ENCODE measurements around the gene SERPINA10.
"Not testable (repeated sequence)": the region's sequence is repeated elsewhere in the genome, so short reads cannot be mapped to it uniquely, and the experiment has no call there.

SERPINA10 gene

DNA sequence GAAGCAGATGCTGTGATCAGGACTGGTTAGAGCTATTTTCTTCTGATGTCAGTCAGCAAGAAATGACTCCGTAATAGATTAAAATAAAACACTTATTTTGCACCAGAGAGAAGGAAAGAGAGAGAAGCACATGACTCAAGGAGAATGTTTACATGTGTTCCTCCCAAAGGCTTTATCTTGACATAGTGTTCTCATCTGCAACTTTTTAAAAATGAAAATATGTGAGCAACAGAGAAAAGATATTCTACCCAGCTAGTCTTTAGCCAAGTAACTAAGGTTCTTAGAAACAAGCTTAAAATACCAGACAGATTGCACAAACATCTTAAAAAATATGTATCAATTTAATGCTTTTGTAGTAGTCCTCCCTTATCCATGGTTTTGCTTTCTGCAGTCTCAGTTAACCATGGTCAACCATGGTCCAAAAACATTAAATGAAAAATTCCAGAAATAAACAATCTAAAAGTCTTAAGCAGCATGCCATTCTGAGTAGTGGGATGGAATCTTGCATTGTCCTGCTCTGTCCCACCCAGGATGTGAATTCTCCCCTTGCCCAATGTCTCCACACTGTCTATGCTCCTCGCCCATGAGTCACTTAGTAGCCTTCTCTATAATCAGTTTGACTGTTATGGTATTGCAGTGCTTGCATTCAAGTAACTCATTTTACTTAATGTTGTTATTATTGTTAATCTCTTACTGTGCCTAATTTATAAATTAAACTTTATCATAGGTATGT is 9.9 kb downstream of the SERPINA10 start:
- no peak for DNase-seq (ENCODE audit: low read depth)

DNA sequence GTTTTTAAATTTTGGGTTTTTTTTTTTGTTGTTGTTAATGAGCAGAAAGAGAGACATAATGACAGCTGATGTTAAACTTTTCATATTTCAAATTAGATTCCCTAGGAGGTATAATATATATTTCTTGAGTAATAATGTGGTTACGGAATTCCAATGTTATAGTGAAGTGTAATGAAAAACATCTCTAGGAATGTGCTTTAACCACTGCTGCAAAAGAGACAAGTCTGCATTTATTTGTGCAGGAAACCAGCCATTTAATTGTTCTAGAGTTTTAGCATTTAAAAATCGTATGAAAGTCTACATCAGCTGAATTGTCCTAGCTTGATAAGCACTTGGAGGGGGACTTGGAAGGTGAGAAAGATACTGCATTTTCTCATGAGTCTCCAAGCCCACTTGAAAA is 14.3 kb downstream of the SERPINA10 start:
- DNase-seq (ENCODE audit: low read depth), result no peak

DNA sequence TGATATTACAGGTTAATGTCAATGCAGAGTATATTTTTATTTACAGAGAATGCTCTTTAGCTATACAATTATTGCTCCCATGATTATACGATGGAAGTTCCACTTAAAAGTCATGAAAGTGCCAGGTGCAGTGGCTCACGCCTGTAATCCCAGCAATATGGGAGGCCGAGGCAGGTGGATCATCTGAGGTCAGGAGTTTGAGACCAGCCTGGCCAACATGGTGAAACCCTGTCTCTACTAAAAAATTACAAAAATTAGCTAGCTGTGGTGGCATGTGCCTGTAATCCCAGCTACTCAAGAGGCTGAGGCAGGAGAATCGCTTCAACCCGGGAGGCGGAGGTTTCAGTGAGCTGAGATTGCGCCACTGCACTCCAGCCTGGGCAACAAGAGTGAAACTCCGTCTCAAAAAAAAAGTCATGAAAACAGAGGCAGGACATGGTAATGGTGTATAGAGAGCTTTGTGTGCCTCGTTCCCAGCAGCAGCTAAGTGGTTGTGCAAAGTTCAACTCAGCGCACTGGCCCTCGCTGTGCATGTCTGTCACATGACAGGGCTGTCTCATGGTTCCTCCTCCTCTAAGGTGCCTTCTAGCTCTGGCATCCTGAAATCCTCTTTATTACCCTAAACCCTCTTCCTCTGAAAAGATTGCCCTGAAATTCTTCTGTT is 16.0 kb downstream of the SERPINA10 start:
- not testable (repeated sequence) for DNase-seq (ENCODE audit: low read depth)

DNA sequence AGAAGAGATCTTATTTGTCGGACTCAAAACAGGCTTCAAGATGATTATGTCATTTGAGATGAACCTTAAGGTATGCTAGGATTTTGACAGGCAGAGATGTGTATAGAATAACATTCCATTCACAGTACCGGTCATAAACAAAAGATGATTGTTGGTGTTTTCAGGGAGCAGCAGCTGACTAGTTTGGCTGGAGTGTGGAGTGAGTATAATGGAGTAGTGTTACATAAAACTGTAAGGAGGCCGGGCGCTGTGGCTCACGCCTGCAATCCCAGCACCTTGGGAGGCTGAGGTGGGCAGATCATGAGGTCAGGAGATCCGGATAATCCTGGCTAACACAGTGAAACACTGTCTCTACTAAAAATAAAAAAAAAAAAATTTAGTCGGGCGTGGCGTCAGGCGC is 23.9 kb downstream of the SERPINA10 start:
- DNase-seq (ENCODE audit: low read depth), result no peak

DNA sequence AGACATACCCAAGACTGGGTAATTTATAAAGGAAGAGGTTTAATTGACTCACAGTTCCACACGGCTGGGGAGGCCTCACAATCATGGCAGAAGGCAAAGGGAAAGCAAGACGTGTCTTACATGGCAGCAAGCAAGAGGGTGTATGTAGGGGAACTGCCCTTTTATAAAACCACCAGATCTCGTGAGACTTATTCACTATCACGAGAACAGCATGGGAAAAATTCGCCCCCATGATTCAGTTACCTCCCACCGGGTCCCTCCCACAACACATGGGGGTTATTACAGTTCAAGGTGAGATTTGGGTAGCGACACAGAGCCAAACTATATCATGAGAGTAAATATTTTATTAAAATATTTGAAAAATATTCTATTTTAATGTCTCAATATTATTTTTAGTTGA is 24.5 kb downstream of the SERPINA10 start:
- not testable (repeated sequence) for DNase-seq (ENCODE audit: low read depth)

DNA sequence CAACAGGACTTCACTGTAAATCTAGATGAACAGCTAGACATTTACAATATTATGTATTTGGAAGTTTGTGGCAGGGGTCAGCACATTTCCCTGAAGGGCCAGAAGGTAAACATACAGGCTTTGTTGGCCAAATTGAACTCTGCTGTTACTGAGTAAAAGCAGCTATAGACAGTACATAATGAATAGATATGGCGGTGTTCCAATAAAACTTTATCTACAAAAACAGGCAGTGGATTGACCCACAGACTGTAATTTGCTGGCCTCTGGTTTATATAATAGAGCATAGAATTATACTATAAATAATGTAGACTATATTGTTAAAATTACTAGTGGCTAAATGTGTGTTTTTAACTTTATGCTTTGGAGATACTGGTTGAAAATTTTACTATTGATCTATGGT is 25.7 kb downstream of the SERPINA10 start:
- DNase-seq (ENCODE audit: low read depth), result no peak

DNA sequence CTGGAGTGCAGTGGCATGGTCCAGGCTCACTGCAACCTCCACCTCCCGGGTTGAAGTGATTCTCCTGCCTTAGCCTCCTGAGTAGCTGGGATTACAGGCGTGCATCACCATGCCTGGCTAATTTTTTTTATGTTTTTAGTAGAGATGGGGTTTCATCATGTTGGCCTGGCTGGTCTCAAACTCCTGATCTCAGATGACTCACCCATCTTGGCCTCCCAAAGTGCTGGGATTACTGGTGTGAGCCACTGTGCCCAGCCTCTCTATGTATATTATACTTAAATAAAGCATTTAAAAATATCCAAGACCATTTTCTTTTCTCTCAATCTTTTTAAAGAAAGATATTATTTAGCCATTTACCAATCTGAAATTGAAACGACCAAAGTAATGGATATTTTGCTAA is 28.9 kb downstream of the SERPINA10 start:
- not testable (repeated sequence) for DNase-seq (ENCODE audit: low read depth)

DNA sequence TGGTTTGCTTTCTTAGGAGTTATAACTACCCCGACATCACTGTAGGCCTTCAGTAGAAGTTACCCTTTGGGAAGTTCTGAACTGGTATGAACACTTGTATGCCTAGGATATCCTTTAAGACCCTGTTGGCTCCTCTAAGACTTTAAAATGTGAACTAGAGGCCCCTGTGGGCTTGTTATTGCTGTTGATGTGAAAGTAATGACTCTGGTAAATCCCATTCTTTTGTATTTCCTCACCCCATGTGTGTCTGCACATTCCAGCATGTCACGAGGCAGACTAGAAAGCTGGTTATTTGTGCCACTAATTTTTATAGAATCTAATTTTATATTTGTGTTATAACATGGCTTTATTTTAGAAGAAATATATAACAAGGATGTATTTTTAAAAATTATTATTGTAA is 48.9 kb downstream of the SERPINA10 start:
- no peak for DNase-seq (ENCODE audit: low read depth)

DNA sequence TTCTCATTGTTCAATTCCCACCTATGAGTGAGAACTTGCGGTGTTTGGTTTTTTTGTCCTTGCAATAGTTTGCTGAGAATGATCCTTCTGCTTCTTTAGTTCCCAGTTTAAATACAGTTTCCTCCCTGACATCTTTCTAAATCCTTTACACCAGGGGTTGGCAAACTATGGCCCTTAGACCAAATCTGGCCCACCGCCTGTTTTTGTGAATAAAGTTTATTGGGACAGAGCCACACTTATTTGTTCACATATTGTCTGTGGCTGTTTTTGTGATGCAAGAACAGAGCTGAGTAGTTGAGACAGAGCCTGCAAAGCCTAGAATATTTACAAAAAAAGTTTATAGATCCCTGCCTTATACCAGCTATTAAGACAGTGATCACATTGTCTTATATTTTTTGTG is 53.7 kb downstream of the SERPINA10 start:
- no peak for DNase-seq (ENCODE audit: low read depth)

DNA sequence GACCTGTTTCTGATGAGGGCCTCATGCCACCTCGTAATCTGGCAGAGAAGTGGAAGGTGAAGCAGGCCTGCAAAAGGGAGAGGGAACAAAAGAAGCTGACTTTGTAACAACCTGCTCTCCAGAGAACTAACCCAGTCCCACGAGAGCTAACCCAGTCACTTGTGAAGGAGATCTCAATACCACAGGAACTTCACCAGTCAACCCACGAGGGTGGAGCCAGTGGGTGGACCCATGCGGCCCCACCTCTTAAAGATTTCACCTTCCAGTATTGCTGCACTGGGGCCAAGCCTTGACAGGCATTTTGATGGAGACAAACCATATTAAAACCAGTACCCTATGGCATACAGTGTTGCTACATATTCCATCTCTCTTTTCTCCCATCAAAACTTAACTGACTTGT is 55.1 kb downstream of the SERPINA10 start:
- no peak for DNase-seq (ENCODE audit: low read depth)

DNA sequence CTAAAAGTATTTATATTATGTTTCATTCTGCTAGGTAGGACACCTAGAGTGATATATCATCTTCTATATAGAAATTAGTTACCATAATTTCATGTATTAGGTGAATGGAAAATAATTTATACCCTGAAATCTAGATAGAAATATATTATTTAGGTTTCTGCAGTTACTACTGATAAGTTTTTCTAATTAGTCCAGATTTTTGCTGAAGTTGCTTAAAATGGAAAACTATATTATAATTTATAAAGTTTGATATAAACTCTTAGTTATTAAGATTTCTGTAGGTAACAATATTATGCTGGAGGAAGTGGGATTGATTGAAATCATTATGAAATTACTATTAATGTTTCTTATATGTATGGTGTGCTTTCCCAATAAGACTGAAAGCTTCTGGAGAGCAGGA is 56.0 kb downstream of the SERPINA10 start:
- DNase-seq (ENCODE audit: low read depth), result no peak
